ENCODE data around the gene DNM1.

DNM1 gene

GRCh38 chr9:128288273-128289004 lies 85.3 kb downstream of the DNM1 start:
- H3K27me3 ChIP-seq (ENCODE audit: insufficient read depth, insufficient read length): no peaks in the 10 kb centered on the region
- TF ChIP-seq SUZ12 (IDR thresholded peaks at IDR 0.05; ENCODE audit: extremely low read depth, insufficient read depth, insufficient read length) (no peak), ZNF274 (IDR thresholded peaks at IDR 0.05; ENCODE audit: low read depth, low read length) (no peak), YY1 (IDR thresholded peaks at IDR 0.05; ENCODE audit: insufficient read depth, insufficient read length) (no peak)
- peaks cover 31% of the 10 kb centered on the region for H3K36me3 ChIP-seq (ENCODE audit: insufficient read depth, insufficient read length, low read length)
- no peak overlapping the region for H3K9ac ChIP-seq (ENCODE audit: insufficient read length, low read depth)
- no peaks in the 10 kb centered on the region for H3K9me3 ChIP-seq (ENCODE audit: insufficient read depth, low read length)
- no peak overlapping the region for H3K4me3 ChIP-seq (ENCODE audit: insufficient read length, low read depth)
- no peak for DNase-seq (ENCODE audit: low read depth, low spot score)
- H3K4me1 ChIP-seq (ENCODE audit: insufficient read depth, insufficient read length): peaks cover 4% of the 10 kb centered on the region

GRCh38 chr9:128292009-128292408 lies 88.8 kb downstream of the DNM1 start:
- DNase-seq (ENCODE audit: low read depth, low spot score): no peak
- TF ChIP-seq YY1 (IDR thresholded peaks at IDR 0.05; ENCODE audit: insufficient read depth, insufficient read length) (no peak), ZNF274 (IDR thresholded peaks at IDR 0.05; ENCODE audit: low read depth, low read length) (no peak), SUZ12 (IDR thresholded peaks at IDR 0.05; ENCODE audit: extremely low read depth, insufficient read depth, insufficient read length) (no peak)
- H3K27me3 ChIP-seq (ENCODE audit: insufficient read depth, insufficient read length): no peaks in the 10 kb centered on the region
- peaks cover 16% of the 10 kb centered on the region for H3K36me3 ChIP-seq (ENCODE audit: insufficient read depth, insufficient read length, low read length)
- no peak overlapping the region for H3K9ac ChIP-seq (ENCODE audit: insufficient read length, low read depth)
- no peak overlapping the region for H3K4me3 ChIP-seq (ENCODE audit: insufficient read length, low read depth)
- no peaks in the 10 kb centered on the region for H3K9me3 ChIP-seq (ENCODE audit: insufficient read depth, low read length)
- peaks cover 4% of the 10 kb centered on the region for H3K4me1 ChIP-seq (ENCODE audit: insufficient read depth, insufficient read length)

GRCh38 chr9:128293091-128293490 lies 89.9 kb downstream of the DNM1 start:
- DNase-seq (ENCODE audit: low read depth, low spot score): no peak
- Histone ChIP-seq H3K4me1 (ENCODE audit: insufficient read depth, insufficient read length) (peaks cover 4% of the 10 kb centered on the region), H3K9ac (ENCODE audit: insufficient read length, low read depth) (no peak overlapping the region), H3K4me3 (ENCODE audit: insufficient read length, low read depth) (no peak overlapping the region), H3K36me3 (ENCODE audit: insufficient read depth, insufficient read length, low read length) (peaks cover 11% of the 10 kb centered on the region), H3K9me3 (ENCODE audit: insufficient read depth, low read length) (no peaks in the 10 kb centered on the region), H3K27me3 (ENCODE audit: insufficient read depth, insufficient read length) (no peaks in the 10 kb centered on the region)
- no peak for TF ChIP-seq YY1 (IDR thresholded peaks at IDR 0.05; ENCODE audit: insufficient read depth, insufficient read length)
- no peak for TF ChIP-seq ZNF274 (IDR thresholded peaks at IDR 0.05; ENCODE audit: low read depth, low read length)
- no peak for TF ChIP-seq SUZ12 (IDR thresholded peaks at IDR 0.05; ENCODE audit: extremely low read depth, insufficient read depth, insufficient read length)

- H3K27me3 ChIP-seq (ENCODE audit: insufficient read depth, insufficient read length): no peaks in the 10 kb centered on the region
- no peaks in the 10 kb centered on the region for H3K9me3 ChIP-seq (ENCODE audit: insufficient read depth, low read length)
- H3K4me3 ChIP-seq (ENCODE audit: insufficient read length, low read depth): no peak overlapping the region
- no peak for DNase-seq (ENCODE audit: low read depth, low spot score)
- H3K9ac ChIP-seq (ENCODE audit: insufficient read length, low read depth): no peak overlapping the region
- TF ChIP-seq SUZ12 (IDR thresholded peaks at IDR 0.05; ENCODE audit: extremely low read depth, insufficient read depth, insufficient read length): no peak
- TF ChIP-seq YY1 (IDR thresholded peaks at IDR 0.05; ENCODE audit: insufficient read depth, insufficient read length): no peak
- TF ChIP-seq ZNF274 (IDR thresholded peaks at IDR 0.05; ENCODE audit: low read depth, low read length): no peak
- peaks cover under 1% of the 10 kb centered on the region for H3K36me3 ChIP-seq (ENCODE audit: insufficient read depth, insufficient read length, low read length)
- H3K4me1 ChIP-seq (ENCODE audit: insufficient read depth, insufficient read length): peaks cover 4% of the 10 kb centered on the region
Observed at GRCh38 chr9:128294142-128294541, 91.0 kb downstream of the DNM1 start.

- no peak for DNase-seq (ENCODE audit: low read depth, low spot score)
- TF ChIP-seq SUZ12 (IDR thresholded peaks at IDR 0.05; ENCODE audit: extremely low read depth, insufficient read depth, insufficient read length) (no peak), YY1 (IDR thresholded peaks at IDR 0.05; ENCODE audit: insufficient read depth, insufficient read length) (no peak), ZNF274 (IDR thresholded peaks at IDR 0.05; ENCODE audit: low read depth, low read length) (no peak)
- H3K4me1 ChIP-seq (ENCODE audit: insufficient read depth, insufficient read length): peaks cover 4% of the 10 kb centered on the region
- no peaks in the 10 kb centered on the region for H3K27me3 ChIP-seq (ENCODE audit: insufficient read depth, insufficient read length)
- H3K9me3 ChIP-seq (ENCODE audit: insufficient read depth, low read length): no peaks in the 10 kb centered on the region
- peak overlapping the region; percentile 9 for H3K9ac ChIP-seq (ENCODE audit: insufficient read length, low read depth)
- no peak overlapping the region for H3K4me3 ChIP-seq (ENCODE audit: insufficient read length, low read depth)
- H3K36me3 ChIP-seq (ENCODE audit: insufficient read depth, insufficient read length, low read length): no peaks in the 10 kb centered on the region
Observed at GRCh38 chr9:128296340-128297220, 93.4 kb downstream of the DNM1 start.

GRCh38 chr9:128297221-128297773 lies 94.1 kb downstream of the DNM1 start:
- no peak for DNase-seq (ENCODE audit: low read depth, low spot score)
- TF ChIP-seq SUZ12 (IDR thresholded peaks at IDR 0.05; ENCODE audit: extremely low read depth, insufficient read depth, insufficient read length) (no peak), ZNF274 (IDR thresholded peaks at IDR 0.05; ENCODE audit: low read depth, low read length) (no peak), YY1 (IDR thresholded peaks at IDR 0.05; ENCODE audit: insufficient read depth, insufficient read length) (no peak)
- H3K4me1 ChIP-seq (ENCODE audit: insufficient read depth, insufficient read length): peaks cover 4% of the 10 kb centered on the region
- H3K4me3 ChIP-seq (ENCODE audit: insufficient read length, low read depth): no peak overlapping the region
- no peaks in the 10 kb centered on the region for H3K9me3 ChIP-seq (ENCODE audit: insufficient read depth, low read length)
- no peaks in the 10 kb centered on the region for H3K36me3 ChIP-seq (ENCODE audit: insufficient read depth, insufficient read length, low read length)
- H3K27me3 ChIP-seq (ENCODE audit: insufficient read depth, insufficient read length): no peaks in the 10 kb centered on the region
- no peak overlapping the region for H3K9ac ChIP-seq (ENCODE audit: insufficient read length, low read depth)
